GM13977 (cell line): ENCODE measurements around the gene FAF2.

ENCODE experiments used
- DNase-seq: peaks from one replicate; pipeline ENCODE4 v3.0.0; 2012; ENCODE audit warnings: low spot score
- CTCF ChIP-seq: IDR thresholded peaks from 2 replicates; pipeline ENCODE4 v1.5.1; 2012; ENCODE audit warnings: mild to moderate bottlenecking, control low read depth; ENCODE audit not compliant: insufficient read depth; ENCODE audit errors: extremely low read depth, missing control alignments
- in situ Hi-C: fragments of 300-500 bp; cut with MboI; formaldehyde crosslinking; loops from one replicate; pipeline ENCODE4 v1.12.0; 2022; ENCODE audit warnings: low sequenced_read_pairs, low pct_unique_long_range_greater_than_20kb, mixed read lengths, inconsistent platforms; ENCODE audit not compliant: unreplicated experiment

The FAF2 gene

GRCh38 chr5:176524987-176525386, 76.8 kb downstream of the FAF2 start:
- no peak for TF ChIP-seq CTCF
- no peak for DNase-seq
- in situ Hi-C loops, result no loop called here

GRCh38 chr5:176525677-176526076, 77.5 kb downstream of the FAF2 start:
- no peak for TF ChIP-seq CTCF
- no peak for DNase-seq
- in situ Hi-C loops, result no loop called here

GRCh38 chr5:176526462-176526861, 78.3 kb downstream of the FAF2 start:
- no peak for DNase-seq
- no peak for TF ChIP-seq CTCF
- in situ Hi-C loops, result no loop called here

- TF ChIP-seq CTCF, result no peak
- in situ Hi-C loops, result no loop called here
- no peak for DNase-seq
These were observed 79.3 kb downstream of the FAF2 start for GRCh38 chr5:176527246-176528222.

DNA sequence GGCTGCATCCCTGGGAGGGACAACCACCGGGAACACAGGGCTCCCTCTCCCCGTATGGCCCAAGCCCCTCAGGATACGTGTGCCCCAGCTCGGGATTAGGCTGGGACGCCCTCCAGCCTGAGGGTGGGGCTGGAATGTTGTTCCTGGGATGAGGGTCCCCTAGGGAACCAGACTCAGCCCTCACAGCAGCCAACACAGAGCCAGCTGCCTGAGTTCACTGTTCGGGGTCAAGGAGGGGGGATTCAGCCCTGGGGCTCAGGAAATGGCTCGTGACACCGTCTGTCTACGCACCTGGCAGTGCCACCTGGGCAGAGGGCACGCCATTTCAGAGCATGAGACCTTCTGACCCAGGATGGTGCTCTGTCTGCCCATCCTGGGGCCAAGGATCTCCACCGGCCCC, 80.1 kb downstream of the FAF2 start:
- peak; percentile 36 for DNase-seq
- in situ Hi-C loops, result no loop called here
- no peak for TF ChIP-seq CTCF

- no peak for TF ChIP-seq CTCF
- in situ Hi-C loops, result no loop called here
- DNase-seq, result no peak
These were observed 80.6 kb downstream of the FAF2 start for GRCh38 chr5:176528761-176529115.
